Measurements from ENCODE around the gene ZNF532.

Gene ZNF532

GRCh38 chr18:59029663-59030429, 165.2 kb downstream of the ZNF532 start:
- Histone ChIP-seq H3K27ac (ENCODE audit: low read depth, low read length) (no peak overlapping the region), H4K8ac (ENCODE audit: low read depth, low read length) (no peak overlapping the region), H4K5ac (ENCODE audit: low read length) (no peak overlapping the region), H3K4me2 (ENCODE audit: low read length) (no peak overlapping the region), H3K56ac (ENCODE audit: low read length) (peak overlapping the region; percentile 36), H3K4me1 (ENCODE audit: control insufficient read depth, low read depth, low read length) (no peaks in the 10 kb centered on the region), H3K4ac (ENCODE audit: low read depth, low read length) (no peak overlapping the region), H3K36me3 (ENCODE audit: control insufficient read depth, insufficient read depth, low read length) (no peaks in the 10 kb centered on the region), H3K79me1 (ENCODE audit: low read length) (no peaks in the 10 kb centered on the region), H2BK5ac (ENCODE audit: low read length) (no peak overlapping the region), H2BK15ac (replicated peaks; ENCODE audit: low read depth) (no peak overlapping the region), H3K9ac (ENCODE audit: low read length) (no peak overlapping the region), H2AK5ac (ENCODE audit: low read length) (no peak overlapping the region), H3K27me3 (ENCODE audit: insufficient read depth, low read length, poor library complexity) (no peaks in the 10 kb centered on the region), H3K18ac (ENCODE audit: low read length) (no peak overlapping the region), H3K4me3 (ENCODE audit: low read length) (no peak overlapping the region), H2BK120ac (ENCODE audit: low read depth, low read length) (no peak overlapping the region), H3K79me2 (ENCODE audit: control insufficient read depth, insufficient read depth, low read length) (no peaks in the 10 kb centered on the region), H3K23ac (ENCODE audit: low read length) (no peak overlapping the region)
- no CpG with 5 or more reads among the region's 23 CpGs for WGBS (ENCODE audit: extremely low coverage, insufficient coverage, low lambda C conversion rate)
- DNase-seq, result no peak

DNA sequence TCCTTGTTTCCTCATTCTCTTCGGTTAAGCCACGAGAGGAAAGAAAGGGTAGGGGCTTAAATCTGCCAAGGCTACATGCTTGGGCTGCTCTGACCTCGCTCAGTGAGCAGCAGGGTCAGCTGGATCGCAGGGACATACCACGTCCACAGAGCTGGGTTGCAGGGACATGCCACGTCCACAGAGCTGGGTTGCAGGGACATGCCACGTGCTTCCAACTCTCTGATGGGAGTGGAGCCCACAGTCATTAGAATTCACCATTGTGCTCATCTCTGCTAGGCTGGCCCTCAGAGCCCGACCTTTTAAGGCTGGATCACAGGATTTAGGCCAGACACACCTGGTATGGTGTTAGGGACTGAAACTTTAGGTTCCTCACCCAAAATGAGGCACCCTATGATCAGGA, 167.6 kb downstream of the ZNF532 start:
- Histone ChIP-seq H3K23ac (ENCODE audit: low read length) (no peak overlapping the region), H3K27me3 (ENCODE audit: insufficient read depth, low read length, poor library complexity) (no peaks in the 10 kb centered on the region), H2BK5ac (ENCODE audit: low read length) (no peak overlapping the region), H3K9ac (ENCODE audit: low read length) (no peak overlapping the region), H3K4me2 (ENCODE audit: low read length) (no peak overlapping the region), H3K79me1 (ENCODE audit: low read length) (no peaks in the 10 kb centered on the region), H2BK120ac (ENCODE audit: low read depth, low read length) (no peak overlapping the region), H3K56ac (ENCODE audit: low read length) (no peak overlapping the region), H2AK5ac (ENCODE audit: low read length) (no peak overlapping the region), H3K36me3 (ENCODE audit: control insufficient read depth, insufficient read depth, low read length) (no peaks in the 10 kb centered on the region), H3K79me2 (ENCODE audit: control insufficient read depth, insufficient read depth, low read length) (no peaks in the 10 kb centered on the region), H2BK15ac (replicated peaks; ENCODE audit: low read depth) (no peak overlapping the region), H4K8ac (ENCODE audit: low read depth, low read length) (no peak overlapping the region), H3K27ac (ENCODE audit: low read depth, low read length) (no peak overlapping the region), H3K4me1 (ENCODE audit: control insufficient read depth, low read depth, low read length) (no peaks in the 10 kb centered on the region), H3K4ac (ENCODE audit: low read depth, low read length) (no peak overlapping the region), H3K4me3 (ENCODE audit: low read length) (no peak overlapping the region), H3K18ac (ENCODE audit: low read length) (no peak overlapping the region), H4K5ac (ENCODE audit: low read length) (no peak overlapping the region)
- no peak for DNase-seq
- no CpG with 5 or more reads among the region's 8 CpGs for WGBS (ENCODE audit: extremely low coverage, insufficient coverage, low lambda C conversion rate)

DNA sequence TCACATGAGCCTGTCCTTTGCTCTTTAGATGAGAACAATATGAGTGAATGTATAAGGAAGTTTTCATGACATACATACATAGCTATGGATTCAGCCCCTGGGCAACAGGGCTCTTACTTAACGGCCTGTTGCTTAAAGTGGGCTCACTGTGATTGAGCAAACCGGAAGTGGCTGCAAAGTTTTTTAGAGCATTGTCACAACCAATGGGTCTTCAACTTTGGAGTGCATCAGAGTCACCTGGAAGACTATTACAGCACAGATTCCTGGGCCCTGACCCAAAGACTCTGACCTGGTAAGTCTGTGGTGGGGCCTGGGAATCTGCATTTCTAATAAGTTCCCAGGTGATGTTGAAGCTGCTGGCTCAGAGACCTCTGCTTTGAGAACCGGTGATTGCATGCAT, 168.7 kb downstream of the ZNF532 start:
- H4K5ac ChIP-seq (ENCODE audit: low read length), result no peak overlapping the region
- no peaks in the 10 kb centered on the region for H3K4me1 ChIP-seq (ENCODE audit: control insufficient read depth, low read depth, low read length)
- H3K36me3 ChIP-seq (ENCODE audit: control insufficient read depth, insufficient read depth, low read length), result no peaks in the 10 kb centered on the region
- no peak overlapping the region for H2BK15ac ChIP-seq (replicated peaks; ENCODE audit: low read depth)
- DNase-seq, result peak; percentile 80
- H2BK5ac ChIP-seq (ENCODE audit: low read length), result no peak overlapping the region
- H3K9ac ChIP-seq (ENCODE audit: low read length), result no peak overlapping the region
- H3K4me3 ChIP-seq (ENCODE audit: low read length), result no peak overlapping the region
- H3K18ac ChIP-seq (ENCODE audit: low read length), result no peak overlapping the region
- no peak overlapping the region for H3K4me2 ChIP-seq (ENCODE audit: low read length)
- no peaks in the 10 kb centered on the region for H3K79me1 ChIP-seq (ENCODE audit: low read length)
- H3K27me3 ChIP-seq (ENCODE audit: insufficient read depth, low read length, poor library complexity), result no peaks in the 10 kb centered on the region
- H2AK5ac ChIP-seq (ENCODE audit: low read length), result no peak overlapping the region
- no peak overlapping the region for H2BK120ac ChIP-seq (ENCODE audit: low read depth, low read length)
- no peak overlapping the region for H3K23ac ChIP-seq (ENCODE audit: low read length)
- H3K4ac ChIP-seq (ENCODE audit: low read depth, low read length), result no peak overlapping the region
- no peak overlapping the region for H3K56ac ChIP-seq (ENCODE audit: low read length)
- no peak overlapping the region for H3K27ac ChIP-seq (ENCODE audit: low read depth, low read length)
- no CpG with 5 or more reads among the region's 3 CpGs for WGBS (ENCODE audit: extremely low coverage, insufficient coverage, low lambda C conversion rate)
- H3K79me2 ChIP-seq (ENCODE audit: control insufficient read depth, insufficient read depth, low read length), result no peaks in the 10 kb centered on the region
- no peak overlapping the region for H4K8ac ChIP-seq (ENCODE audit: low read depth, low read length)

- Histone ChIP-seq H3K23ac (ENCODE audit: low read length) (no peak overlapping the region), H3K4ac (ENCODE audit: low read depth, low read length) (no peak overlapping the region), H4K5ac (ENCODE audit: low read length) (no peak overlapping the region), H3K79me1 (ENCODE audit: low read length) (no peaks in the 10 kb centered on the region), H3K36me3 (ENCODE audit: control insufficient read depth, insufficient read depth, low read length) (no peaks in the 10 kb centered on the region), H3K18ac (ENCODE audit: low read length) (no peak overlapping the region), H3K4me1 (ENCODE audit: control insufficient read depth, low read depth, low read length) (no peaks in the 10 kb centered on the region), H3K4me3 (ENCODE audit: low read length) (no peak overlapping the region), H3K27ac (ENCODE audit: low read depth, low read length) (no peak overlapping the region), H4K8ac (ENCODE audit: low read depth, low read length) (no peak overlapping the region), H3K9ac (ENCODE audit: low read length) (no peak overlapping the region), H2AK5ac (ENCODE audit: low read length) (no peak overlapping the region), H2BK120ac (ENCODE audit: low read depth, low read length) (no peak overlapping the region), H3K56ac (ENCODE audit: low read length) (no peak overlapping the region), H2BK5ac (ENCODE audit: low read length) (no peak overlapping the region), H2BK15ac (replicated peaks; ENCODE audit: low read depth) (no peak overlapping the region), H3K4me2 (ENCODE audit: low read length) (no peak overlapping the region), H3K27me3 (ENCODE audit: insufficient read depth, low read length, poor library complexity) (no peaks in the 10 kb centered on the region), H3K79me2 (ENCODE audit: control insufficient read depth, insufficient read depth, low read length) (no peaks in the 10 kb centered on the region)
- DNase-seq, result no peak
- no CpG with 5 or more reads among the region's 5 CpGs for WGBS (ENCODE audit: extremely low coverage, insufficient coverage, low lambda C conversion rate)
Measured at GRCh38 chr18:59033974-59034373, 169.3 kb downstream of the ZNF532 start.

DNA sequence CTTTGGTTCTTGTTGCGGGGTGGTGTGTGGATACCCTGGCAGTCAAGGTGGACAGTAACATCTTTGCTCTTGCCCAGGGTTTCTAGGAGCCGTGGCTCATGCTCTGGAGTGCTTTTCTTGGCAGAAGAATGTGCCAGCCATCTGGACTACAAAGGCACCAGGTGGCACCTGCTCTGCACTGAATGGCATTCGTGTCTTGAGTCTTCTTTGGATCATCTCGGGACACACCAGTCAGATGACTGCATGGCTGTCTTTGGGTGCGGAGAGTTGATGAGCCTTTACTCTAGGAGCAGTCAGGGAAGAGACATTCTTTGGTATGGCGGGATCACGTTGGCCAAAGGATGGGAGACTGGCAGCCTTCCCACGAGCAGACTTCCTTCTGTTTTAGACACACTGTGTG, 170.9 kb downstream of the ZNF532 start:
- WGBS (ENCODE audit: extremely low coverage, insufficient coverage, low lambda C conversion rate), result no CpG with 5 or more reads among the region's 8 CpGs
- no peak overlapping the region for H4K5ac ChIP-seq (ENCODE audit: low read length)

More for the DNA sequence above, 170.9 kb downstream of the ZNF532 start:
- Histone ChIP-seq H3K27ac (ENCODE audit: low read depth, low read length) (no peak overlapping the region), H2BK15ac (replicated peaks; ENCODE audit: low read depth) (no peak overlapping the region), H3K4ac (ENCODE audit: low read depth, low read length) (no peak overlapping the region), H2AK5ac (ENCODE audit: low read length) (no peak overlapping the region), H2BK120ac (ENCODE audit: low read depth, low read length) (no peak overlapping the region), H3K18ac (ENCODE audit: low read length) (no peak overlapping the region), H3K27me3 (ENCODE audit: insufficient read depth, low read length, poor library complexity) (no peaks in the 10 kb centered on the region), H4K8ac (ENCODE audit: low read depth, low read length) (no peak overlapping the region), H3K4me2 (ENCODE audit: low read length) (no peak overlapping the region), H3K4me1 (ENCODE audit: control insufficient read depth, low read depth, low read length) (no peaks in the 10 kb centered on the region), H3K79me1 (ENCODE audit: low read length) (no peaks in the 10 kb centered on the region), H3K9ac (ENCODE audit: low read length) (no peak overlapping the region), H2BK5ac (ENCODE audit: low read length) (no peak overlapping the region), H3K4me3 (ENCODE audit: low read length) (no peak overlapping the region), H3K23ac (ENCODE audit: low read length) (no peak overlapping the region), H3K36me3 (ENCODE audit: control insufficient read depth, insufficient read depth, low read length) (no peaks in the 10 kb centered on the region), H3K56ac (ENCODE audit: low read length) (no peak overlapping the region), H3K79me2 (ENCODE audit: control insufficient read depth, insufficient read depth, low read length) (no peaks in the 10 kb centered on the region)
- DNase-seq, result no peak

Data from mesendoderm (in vitro differentiated cells).